Measurements from ENCODE around the gene HOXC6.

DNA sequence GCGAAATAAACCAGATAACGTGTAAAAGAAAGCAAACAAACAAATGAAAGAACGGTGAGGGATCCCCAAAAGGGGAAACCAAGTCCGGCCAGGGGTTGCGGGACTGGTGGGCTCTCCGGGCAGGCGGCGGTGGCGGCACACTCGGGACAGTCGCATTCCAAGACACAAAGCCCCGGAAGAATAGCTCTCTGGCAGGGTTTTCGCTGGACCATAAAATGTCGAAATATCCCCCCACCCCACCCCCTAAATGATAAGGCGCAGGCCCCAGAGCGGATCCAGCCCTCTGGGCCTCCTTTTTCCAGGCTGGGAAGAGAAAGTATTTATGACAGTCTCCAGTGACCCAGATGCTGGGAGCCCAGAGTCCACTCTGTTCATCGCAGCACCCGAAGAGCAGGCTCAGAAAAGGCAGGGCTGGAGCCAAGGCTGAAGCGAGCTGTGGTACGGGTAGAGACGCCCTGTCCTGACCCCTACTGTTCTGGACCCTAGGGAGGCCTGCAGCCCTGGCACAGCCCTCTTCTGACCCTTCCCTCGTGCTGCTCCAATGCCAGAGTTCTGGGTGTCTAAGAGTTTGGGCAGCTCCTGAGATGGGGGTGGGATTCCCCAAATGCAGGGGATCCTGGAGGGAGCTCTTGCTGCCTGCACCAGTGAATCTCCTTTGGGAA is 21.6 kb upstream of the HOXC6 start:
- TF ChIP-seq, protein P1, sequence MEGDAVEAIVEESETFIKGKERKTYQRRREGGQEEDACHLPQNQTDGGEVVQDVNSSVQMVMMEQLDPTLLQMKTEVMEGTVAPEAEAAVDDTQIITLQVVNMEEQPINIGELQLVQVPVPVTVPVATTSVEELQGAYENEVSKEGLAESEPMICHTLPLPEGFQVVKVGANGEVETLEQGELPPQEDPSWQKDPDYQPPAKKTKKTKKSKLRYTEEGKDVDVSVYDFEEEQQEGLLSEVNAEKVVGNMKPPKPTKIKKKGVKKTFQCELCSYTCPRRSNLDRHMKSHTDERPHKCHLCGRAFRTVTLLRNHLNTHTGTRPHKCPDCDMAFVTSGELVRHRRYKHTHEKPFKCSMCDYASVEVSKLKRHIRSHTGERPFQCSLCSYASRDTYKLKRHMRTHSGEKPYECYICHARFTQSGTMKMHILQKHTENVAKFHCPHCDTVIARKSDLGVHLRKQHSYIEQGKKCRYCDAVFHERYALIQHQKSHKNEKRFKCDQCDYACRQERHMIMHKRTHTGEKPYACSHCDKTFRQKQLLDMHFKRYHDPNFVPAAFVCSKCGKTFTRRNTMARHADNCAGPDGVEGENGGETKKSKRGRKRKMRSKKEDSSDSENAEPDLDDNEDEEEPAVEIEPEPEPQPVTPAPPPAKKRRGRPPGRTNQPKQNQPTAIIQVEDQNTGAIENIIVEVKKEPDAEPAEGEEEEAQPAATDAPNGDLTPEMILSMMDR (IDR thresholded peaks at IDR 0.05): no peak
- no peak for TF ChIP-seq POLR2AphosphoS5 (IDR thresholded peaks at IDR 0.05; ENCODE audit: insufficient read depth in 1 of 2, low read depth in 1 of 2)
- TF ChIP-seq POLR2A (IDR thresholded peaks at IDR 0.05): no peak
